GM19397 (cell line): ENCODE data around the gene LDHD.
A peak's percentile ranks its signal among the peaks of the same experiment; 100 is the strongest.
"Not testable (repeated sequence)": the region's sequence is repeated elsewhere in the genome, so short reads cannot be mapped to it uniquely, and the experiment has no call there.

Experiments
- ATAC-seq: cut with Tn5 transposase; IDR thresholded peaks from one replicate; pipeline ENCODE4 v1.9.1; 2021; ENCODE audit warnings: mild to moderate bottlenecking, moderate library complexity; ENCODE audit not compliant: unreplicated experiment

Gene LDHD

GRCh38 chr16:75100603-75100990 lies 16.0 kb downstream of the LDHD start:
- no peak for ATAC-seq

GRCh38 chr16:75099738-75100602 lies 16.6 kb downstream of the LDHD start:
- no peak for ATAC-seq

DNA sequence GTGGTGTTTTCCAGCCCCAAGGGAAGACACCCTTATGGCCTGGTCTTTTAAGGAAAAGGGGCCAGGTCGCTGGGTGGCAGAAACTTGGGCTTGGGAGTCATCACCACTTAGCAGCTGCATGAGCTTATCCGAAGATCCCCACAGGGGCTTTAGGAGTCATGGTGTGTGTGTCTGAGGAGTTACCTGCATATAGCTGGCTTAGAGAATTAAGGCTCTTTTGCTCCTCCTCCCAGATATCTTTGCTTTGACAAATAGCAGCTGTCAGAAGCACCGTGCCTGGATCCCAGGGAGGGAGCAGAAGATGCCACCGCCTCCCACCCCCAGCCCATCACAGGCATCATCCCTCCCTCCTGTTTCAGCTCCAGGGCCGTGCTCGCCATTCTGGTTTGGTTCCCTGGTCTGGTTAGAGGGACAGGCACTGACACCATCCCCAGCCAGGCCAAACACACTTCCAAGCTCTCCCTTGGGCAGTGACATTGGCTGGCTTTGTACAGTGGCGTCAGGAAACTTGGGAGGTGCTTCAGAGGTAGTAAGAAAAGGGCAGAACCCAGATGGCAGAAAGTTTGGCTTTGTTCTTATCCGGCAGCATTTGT lies 17.4 kb downstream of the LDHD start:
- ATAC-seq = no peak

DNA sequence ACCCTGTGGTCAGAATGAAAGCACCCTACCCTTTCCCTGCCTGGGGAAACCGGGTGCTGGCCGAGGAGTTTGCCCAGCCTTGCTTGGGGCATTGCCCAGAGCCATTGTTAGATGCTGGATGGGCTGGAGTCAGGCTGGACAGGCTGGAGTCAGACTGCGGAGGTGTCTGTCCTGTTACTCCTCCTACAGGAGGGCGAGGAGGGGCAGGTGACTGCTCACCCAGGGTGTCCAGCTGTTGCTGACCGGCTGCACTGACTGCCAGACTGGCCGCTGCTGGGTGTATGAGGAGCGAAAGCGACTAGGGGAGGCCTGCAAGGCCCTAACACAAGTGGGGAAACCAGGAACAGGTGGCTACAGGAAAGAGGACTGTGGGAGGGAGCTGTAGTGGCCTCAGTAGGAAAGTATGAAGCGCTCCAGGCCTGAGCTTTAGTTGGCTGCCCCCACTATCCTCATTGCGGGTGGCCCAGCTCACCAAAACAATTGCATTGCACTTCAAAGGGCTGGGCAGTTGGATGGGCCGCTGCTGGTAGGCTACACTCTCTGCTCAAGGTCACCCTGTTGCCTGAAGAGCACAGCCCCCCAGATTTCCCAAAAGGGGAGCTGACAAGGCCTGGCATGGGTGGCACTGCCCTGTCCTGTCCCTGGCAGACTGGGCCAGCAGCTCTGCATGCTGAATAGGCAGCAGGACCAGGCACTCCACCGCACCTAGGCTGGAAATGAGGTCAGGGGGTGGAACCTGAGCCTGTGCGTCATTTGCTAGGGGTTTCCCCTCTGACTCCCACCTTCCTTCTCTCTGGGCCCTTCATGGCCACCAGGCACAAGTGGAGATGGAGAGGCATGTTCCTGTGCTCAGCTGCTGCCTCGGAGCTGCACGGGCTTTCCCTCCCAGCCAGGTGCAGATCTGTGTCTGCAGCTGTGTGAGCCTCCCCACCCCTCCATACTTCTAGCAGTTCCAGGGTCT lies 18.4 kb downstream of the LDHD start:
- peak; percentile 45 for ATAC-seq

DNA sequence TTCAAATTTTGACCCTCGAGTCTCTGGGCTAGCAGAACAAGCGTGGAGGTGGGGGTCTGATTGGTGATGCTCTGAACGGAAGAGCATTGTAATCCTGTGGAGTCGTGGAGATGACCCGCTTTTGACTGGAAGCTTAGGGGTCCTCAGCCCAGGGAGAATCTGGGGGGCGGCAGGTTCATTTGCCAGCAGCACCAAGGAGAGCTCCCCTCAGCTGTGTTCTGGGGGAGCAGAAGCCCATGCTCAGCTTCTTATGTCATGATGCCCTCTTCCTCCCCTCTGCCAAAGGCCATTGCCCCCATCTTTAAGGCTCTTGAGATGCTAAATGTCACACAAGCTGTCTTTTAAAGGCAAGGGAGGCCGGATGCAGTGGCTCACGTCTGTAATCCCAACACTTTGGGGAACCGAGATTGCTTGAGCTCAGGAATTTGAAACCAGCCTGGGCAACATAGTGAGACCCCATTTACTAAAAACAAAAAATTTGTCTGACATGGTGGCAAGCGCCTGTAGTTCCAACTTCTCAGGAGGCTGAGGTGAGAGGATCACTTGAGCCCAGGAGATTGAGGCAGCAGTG lies 19.3 kb downstream of the LDHD start:
- ATAC-seq = no peak

- ATAC-seq = no peak
Observed at GRCh38 chr16:75096656-75097055, 19.9 kb downstream of the LDHD start.

DNA sequence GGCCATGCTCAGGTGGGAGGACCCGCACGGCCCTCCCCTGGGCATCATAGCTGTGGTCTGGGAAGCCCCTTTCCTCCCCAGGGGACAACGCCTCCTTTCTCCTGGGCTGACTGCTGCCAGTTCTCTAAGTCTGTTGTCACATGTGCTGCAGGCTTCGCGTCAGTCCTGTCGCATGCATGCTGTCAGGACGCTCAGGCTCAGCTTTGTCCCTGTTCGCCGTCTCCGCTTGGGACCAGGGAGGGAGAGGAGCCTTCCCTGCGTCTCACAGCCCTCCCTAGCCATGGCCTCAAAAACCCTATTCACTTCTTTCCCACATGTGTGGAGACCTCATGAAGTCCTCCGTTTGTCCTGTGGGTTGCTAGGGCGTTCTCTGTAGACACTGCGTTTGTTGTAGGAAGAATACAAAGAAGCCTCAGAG lies 21.4 kb downstream of the LDHD start:
- no peak for ATAC-seq

DNA sequence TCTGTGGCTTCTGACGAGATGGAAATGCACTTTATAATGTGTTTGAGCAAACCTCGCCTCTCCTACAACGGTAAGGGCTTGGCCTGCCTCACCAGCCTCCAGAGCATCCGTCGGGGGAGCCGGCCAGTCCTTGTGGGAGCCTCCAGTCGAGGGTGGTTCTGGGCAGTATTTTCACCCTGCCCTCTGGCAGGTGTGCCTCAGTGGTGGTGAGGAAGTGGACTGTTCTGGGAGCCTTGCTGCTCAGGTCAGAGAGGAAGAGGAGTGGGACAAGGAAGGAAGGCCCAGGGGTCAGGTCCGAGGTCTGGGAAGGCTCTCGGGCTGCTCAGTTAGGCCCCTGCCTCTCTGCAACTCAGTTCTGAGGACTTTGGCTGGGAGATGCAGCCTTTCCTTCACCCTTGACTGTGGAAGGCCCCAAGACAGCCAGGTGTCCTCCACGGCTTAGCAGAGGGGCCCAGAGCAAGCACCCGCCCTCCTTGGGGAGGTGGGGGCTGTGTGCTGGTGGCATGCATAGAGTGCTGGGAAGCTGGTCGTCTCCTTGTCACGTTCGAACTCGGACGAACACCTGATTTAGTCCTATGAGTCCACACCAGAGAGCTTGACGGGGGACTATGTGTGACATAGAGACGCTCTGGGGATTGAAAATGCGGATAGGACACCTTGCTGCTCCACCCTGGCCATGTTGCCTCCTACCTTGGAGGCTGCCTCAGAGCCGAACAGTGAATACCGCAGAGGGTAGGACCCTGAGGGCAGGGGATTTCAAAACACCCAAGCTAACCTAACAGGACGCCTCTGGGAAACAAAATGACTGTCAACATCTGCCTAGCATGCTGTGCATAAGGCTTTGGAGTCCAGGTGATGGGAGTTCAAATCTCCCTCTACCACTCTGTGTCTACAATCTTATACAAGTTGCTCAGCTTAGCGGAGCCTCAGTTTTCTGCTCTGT lies 22.7 kb downstream of the LDHD start:
- no peak for ATAC-seq

DNA sequence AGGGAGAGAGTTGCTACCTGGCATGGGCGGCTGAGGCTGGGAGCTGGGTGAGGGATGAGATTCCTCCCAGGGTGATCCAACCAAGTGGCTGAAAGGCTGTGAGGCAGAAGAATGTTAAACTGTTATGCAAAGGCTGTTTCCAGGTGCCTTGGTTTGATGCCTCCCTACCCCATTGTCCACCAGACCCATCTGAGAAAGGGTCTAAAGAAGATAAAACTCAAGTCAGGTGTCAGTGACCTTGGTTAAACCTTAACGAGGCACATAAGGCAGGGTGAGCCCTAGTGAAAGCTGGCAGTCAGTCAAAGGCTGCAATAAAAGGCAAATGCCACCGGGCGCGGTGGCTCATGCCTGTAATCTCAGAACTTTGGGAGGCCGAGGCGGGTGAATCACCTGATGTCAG lies 23.8 kb downstream of the LDHD start:
- no peak for ATAC-seq

DNA sequence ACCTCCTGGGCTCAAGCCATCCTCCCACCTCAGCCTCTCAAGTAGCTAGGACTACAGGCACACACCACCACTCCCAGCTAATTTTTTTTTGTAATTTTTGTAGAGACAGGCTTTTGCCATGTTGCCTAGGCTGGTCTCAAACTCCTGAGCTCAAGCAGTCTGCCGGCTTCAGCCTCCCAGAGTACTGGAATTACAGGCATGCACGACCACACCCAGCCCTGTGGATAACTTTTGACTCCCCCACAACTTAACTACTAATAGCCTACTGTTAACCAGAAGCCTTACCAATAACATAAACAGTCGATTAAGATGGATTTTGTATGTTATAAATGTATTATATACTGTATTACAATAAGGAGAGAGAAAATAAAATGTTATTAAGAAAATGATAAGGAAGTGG lies 25.0 kb downstream of the LDHD start:
- not testable (repeated sequence) for ATAC-seq

- ATAC-seq = not testable (repeated sequence)
Observed at GRCh38 chr16:75090899-75091298, 25.7 kb downstream of the LDHD start.

DNA sequence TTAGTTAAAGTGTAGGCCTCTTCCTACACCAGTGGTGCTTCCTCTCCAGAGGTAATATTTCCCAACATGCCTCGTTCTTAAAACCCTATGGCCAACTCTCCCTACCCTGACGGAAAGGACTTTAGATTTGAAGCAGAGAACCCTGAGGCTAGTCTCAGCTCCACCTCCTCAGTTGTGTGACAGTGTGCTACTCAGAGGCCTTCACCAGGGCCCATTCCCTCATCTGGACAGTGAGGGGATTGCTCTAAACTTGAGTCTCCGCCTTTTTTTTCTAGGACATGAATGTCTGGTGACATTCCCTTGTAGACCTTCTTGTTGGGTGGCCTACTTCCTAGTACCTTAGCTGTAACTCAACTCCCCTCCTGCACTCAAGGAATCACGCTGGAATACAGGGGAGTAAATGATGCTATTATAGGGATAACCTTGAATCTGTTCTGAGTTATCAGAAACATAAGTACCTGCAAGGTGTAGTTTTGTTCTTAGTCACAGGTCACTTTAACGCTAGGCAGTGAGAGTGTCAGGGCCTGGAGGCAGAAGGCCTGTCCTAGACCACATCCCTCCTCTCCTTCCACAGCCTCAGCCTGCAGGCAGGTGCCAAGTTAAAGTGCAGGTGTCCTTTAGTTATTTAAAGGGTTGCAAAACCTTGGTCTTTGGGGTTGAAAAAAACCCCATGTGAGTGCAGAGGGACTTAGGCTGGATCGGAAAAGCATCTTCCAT lies 26.9 kb downstream of the LDHD start:
- peak; percentile 53 for ATAC-seq

DNA sequence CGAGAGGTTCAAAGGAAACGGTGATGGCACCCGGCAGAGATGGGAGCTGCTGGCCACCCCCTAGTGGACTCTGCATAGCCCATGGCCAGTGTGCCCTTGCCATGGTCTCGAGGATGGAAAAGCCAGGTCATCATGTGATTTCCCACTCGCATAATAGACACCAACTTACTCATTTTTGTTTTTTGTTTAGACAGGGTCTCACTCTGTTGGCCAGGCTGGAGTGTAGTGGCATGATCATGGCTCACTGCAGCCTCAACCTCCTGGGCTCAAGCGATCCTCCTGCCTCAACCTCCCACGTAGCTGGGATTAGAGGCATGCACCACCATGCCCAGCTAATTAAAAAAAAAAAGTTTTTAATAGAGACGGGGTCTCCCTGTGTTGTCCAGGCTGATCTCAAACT lies 27.6 kb downstream of the LDHD start:
- no peak for ATAC-seq

GRCh38 chr16:75088216-75088615 lies 28.4 kb downstream of the LDHD start:
- ATAC-seq = no peak

DNA sequence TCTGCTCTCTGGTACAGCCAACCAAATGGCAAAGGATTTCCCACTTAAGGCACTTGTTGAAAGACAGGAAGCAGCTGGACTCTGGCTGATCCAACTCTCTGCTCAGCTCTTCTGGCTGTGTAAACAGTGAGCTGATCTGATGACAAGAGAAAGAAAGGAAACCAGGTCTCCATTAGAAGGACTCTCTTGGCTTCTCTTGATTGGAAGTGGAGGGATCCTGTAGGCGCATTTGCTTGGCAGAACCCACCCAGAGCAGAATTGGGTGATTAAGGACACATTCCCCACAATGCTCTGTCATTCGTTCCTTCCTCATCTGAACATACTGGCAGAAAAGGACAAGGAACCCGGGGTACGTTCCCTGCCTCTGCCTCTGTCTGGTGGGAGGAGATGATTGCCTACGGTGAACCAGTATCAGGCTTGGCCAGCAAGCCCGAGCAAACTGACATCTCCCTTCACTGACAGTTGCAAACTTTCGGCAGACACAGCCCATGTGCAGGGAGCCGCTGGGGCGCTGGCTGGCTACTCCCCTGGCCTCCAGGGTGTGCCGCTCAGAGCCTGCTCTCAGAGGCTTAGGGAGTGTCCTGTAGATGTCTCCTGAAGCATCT lies 29.1 kb downstream of the LDHD start:
- no peak for ATAC-seq

DNA sequence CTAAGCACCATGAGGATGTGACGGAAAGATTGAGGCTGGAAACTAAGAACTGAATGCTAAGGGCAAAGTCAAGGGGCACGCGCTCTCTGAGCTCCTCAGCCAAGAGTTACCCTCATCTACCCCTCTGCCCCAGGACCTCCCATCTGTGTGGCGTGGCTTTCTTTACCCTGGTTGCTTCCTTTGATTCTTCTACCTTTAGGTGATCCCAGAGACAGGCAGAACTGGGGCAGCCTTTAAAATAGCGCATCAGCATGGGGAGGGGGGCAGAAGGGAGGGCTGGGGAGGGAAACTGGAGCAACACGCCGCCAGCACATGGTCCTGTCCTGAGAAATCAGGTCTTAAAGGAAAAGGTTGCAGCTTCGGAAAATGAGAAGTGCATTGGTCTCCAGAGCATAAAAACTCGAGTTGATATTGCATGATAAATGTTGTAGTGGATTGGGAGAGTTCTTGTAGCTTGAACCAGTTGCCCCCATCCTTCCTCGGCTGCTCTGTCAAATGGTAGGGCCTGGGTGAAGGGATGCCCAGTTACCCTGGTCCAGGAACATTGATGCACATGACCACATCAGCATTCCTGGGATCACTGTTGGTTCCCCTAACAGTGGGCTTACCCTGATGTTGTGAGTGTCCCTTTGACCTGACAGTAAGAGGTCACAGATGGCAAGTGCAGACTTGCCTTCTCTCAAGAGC lies 29.7 kb downstream of the LDHD start:
- ATAC-seq = no peak

DNA sequence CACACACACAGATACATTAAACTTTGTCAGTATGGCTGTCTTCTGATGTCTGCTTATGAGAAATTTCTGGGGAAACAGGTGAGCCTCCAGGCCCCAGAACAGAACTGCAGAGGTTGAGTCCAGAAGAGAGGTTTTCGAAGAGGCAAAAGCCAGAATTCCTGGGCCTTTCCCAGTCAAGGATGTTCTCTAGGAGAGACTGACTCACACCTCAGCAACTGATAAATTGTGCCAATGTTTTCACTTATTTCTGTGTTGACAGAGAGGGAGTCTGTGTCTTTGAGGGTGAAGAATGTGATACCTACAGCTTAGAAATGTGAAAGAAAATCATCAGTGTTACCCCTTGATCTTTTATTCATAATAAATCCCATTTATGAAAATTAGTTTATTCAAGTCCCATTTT lies 30.3 kb downstream of the LDHD start:
- no peak for ATAC-seq

GRCh38 chr16:75085556-75085955 lies 31.0 kb downstream of the LDHD start:
- no peak for ATAC-seq
